ENCODE results near the gene IPCEF1.

IPCEF1 gene

GRCh38 chr6:154165478-154165877, 191.1 kb downstream of the IPCEF1 start:
- Histone ChIP-seq H3K36me3 (ENCODE audit: insufficient read depth, low read length) (no peaks in the 10 kb centered on the region), H2AFZ (ENCODE audit: low read length) (no peak overlapping the region), H3K4me2 (ENCODE audit: low read depth, low read length, poor library complexity, severe bottlenecking) (no peak overlapping the region), H4K20me1 (ENCODE audit: insufficient read depth, low read length, poor library complexity, severe bottlenecking) (no peaks in the 10 kb centered on the region), H3K27me3 (ENCODE audit: insufficient read depth, low read length, poor library complexity, severe bottlenecking) (no peaks in the 10 kb centered on the region), H3K9ac (ENCODE audit: low read depth, low read length, poor library complexity, severe bottlenecking) (no peak overlapping the region), H3K4me1 (ENCODE audit: insufficient read depth, low read length, poor library complexity, severe bottlenecking) (peaks cover 9% of the 10 kb centered on the region), H3K4me3 (ENCODE audit: low read length, poor library complexity, severe bottlenecking) (no peak overlapping the region), H3K79me2 (ENCODE audit: insufficient read depth, low read length) (no peaks in the 10 kb centered on the region), H3K9me2 (replicated peaks; ENCODE audit: low read depth, low read length) (no peaks in the 10 kb centered on the region), H3K9me3 (ENCODE audit: insufficient read depth, low read depth, low read length) (no peaks in the 10 kb centered on the region), H3F3A (ENCODE audit: low read depth) (no peaks in the 10 kb centered on the region)
- TF ChIP-seq CTCF (conservative IDR thresholded peaks at IDR 0.05; ENCODE audit: low read length) (no peak), EZH2phosphoT487 (IDR thresholded peaks at IDR 0.05; ENCODE audit: borderline replicate concordance) (no peak)

GRCh38 chr6:154164397-154164796, 192.2 kb downstream of the IPCEF1 start:
- Histone ChIP-seq H3K27me3 (ENCODE audit: insufficient read depth, low read length, poor library complexity, severe bottlenecking) (no peaks in the 10 kb centered on the region), H3K9me2 (replicated peaks; ENCODE audit: low read depth, low read length) (no peaks in the 10 kb centered on the region), H3K4me3 (ENCODE audit: low read length, poor library complexity, severe bottlenecking) (no peak overlapping the region), H3K79me2 (ENCODE audit: insufficient read depth, low read length) (no peaks in the 10 kb centered on the region), H4K20me1 (ENCODE audit: insufficient read depth, low read length, poor library complexity, severe bottlenecking) (no peaks in the 10 kb centered on the region), H3K9ac (ENCODE audit: low read depth, low read length, poor library complexity, severe bottlenecking) (no peak overlapping the region), H3F3A (ENCODE audit: low read depth) (no peaks in the 10 kb centered on the region), H3K4me2 (ENCODE audit: low read depth, low read length, poor library complexity, severe bottlenecking) (no peak overlapping the region), H2AFZ (ENCODE audit: low read length) (no peak overlapping the region), H3K4me1 (ENCODE audit: insufficient read depth, low read length, poor library complexity, severe bottlenecking) (peaks cover 2% of the 10 kb centered on the region), H3K36me3 (ENCODE audit: insufficient read depth, low read length) (no peaks in the 10 kb centered on the region), H3K9me3 (ENCODE audit: insufficient read depth, low read depth, low read length) (no peaks in the 10 kb centered on the region)
- TF ChIP-seq CTCF (conservative IDR thresholded peaks at IDR 0.05; ENCODE audit: low read length) (no peak), EZH2phosphoT487 (IDR thresholded peaks at IDR 0.05; ENCODE audit: borderline replicate concordance) (no peak)

GRCh38 chr6:154161689-154162088, 194.9 kb downstream of the IPCEF1 start:
- H3K27me3 ChIP-seq (ENCODE audit: insufficient read depth, low read length, poor library complexity, severe bottlenecking): no peaks in the 10 kb centered on the region
- H3K9me3 ChIP-seq (ENCODE audit: insufficient read depth, low read depth, low read length): no peaks in the 10 kb centered on the region
- no peak overlapping the region for H3K4me3 ChIP-seq (ENCODE audit: low read length, poor library complexity, severe bottlenecking)
- no peaks in the 10 kb centered on the region for H3K79me2 ChIP-seq (ENCODE audit: insufficient read depth, low read length)
- no peaks in the 10 kb centered on the region for H4K20me1 ChIP-seq (ENCODE audit: insufficient read depth, low read length, poor library complexity, severe bottlenecking)
- no peaks in the 10 kb centered on the region for H3K9me2 ChIP-seq (replicated peaks; ENCODE audit: low read depth, low read length)
- H3K4me2 ChIP-seq (ENCODE audit: low read depth, low read length, poor library complexity, severe bottlenecking): no peak overlapping the region
- no peak overlapping the region for H2AFZ ChIP-seq (ENCODE audit: low read length)
- no peaks in the 10 kb centered on the region for H3F3A ChIP-seq (ENCODE audit: low read depth)
- no peak for TF ChIP-seq EZH2phosphoT487 (IDR thresholded peaks at IDR 0.05; ENCODE audit: borderline replicate concordance)
- TF ChIP-seq CTCF (conservative IDR thresholded peaks at IDR 0.05; ENCODE audit: low read length): no peak
- peaks cover 11% of the 10 kb centered on the region for H3K4me1 ChIP-seq (ENCODE audit: insufficient read depth, low read length, poor library complexity, severe bottlenecking)
- no peak overlapping the region for H3K9ac ChIP-seq (ENCODE audit: low read depth, low read length, poor library complexity, severe bottlenecking)
- no peaks in the 10 kb centered on the region for H3K36me3 ChIP-seq (ENCODE audit: insufficient read depth, low read length)
